K562 (cell line): ENCODE results near the gene INSL3. TPM values are rescaled to one million over a fixed set of nuclear protein-coding genes. Genes with fewer than 3 reads are reported as not detected.

ENCODE experiments used
- CREB3L1 ChIP-seq: fragments of 450-650 bp; IDR thresholded peaks from 2 replicates; pipeline ENCODE4 v1.6.1; 2014; ENCODE audit warnings: low read depth, mild to moderate bottlenecking, moderate library complexity, borderline replicate concordance
- CUX1 ChIP-seq: fragments of 200-800 bp; sonication (Bioruptor generic); IDR thresholded peaks from 2 replicates; pipeline ENCODE4 v1.6.1; 2016; ENCODE audit warnings: missing genetic modification characterization, missing compliant biosample characterization
- EWSR1 ChIP-seq: fragments of 450-650 bp; IDR thresholded peaks from 2 replicates; pipeline ENCODE4 v1.6.1; 2018; ENCODE audit warnings: borderline replicate concordance, mild to moderate bottlenecking, low read depth, moderate library complexity; ENCODE audit not compliant: partially characterized antibody
- FOXP4 ChIP-seq: sonication (generic); formaldehyde crosslinking; IDR thresholded peaks from 2 replicates; pipeline ENCODE4 v1.8.0; 2022; ENCODE audit warnings: mild to moderate bottlenecking, missing genetic modification reagents, borderline replicate concordance
- HMGN3 ChIP-seq: IDR thresholded peaks from 2 replicates; pipeline ENCODE4 v1.6.1; 2011; ENCODE audit warnings: borderline replicate concordance, low read depth, mild to moderate bottlenecking, mixed read lengths, low read length; ENCODE audit not compliant: insufficient read length; ENCODE audit errors: extremely low read depth
- MAFK ChIP-seq: IDR thresholded peaks from 2 replicates; pipeline ENCODE4 v1.6.1; 2011; ENCODE audit warnings: low read length, improper control_type of control experiment
- RBM17 ChIP-seq: fragments of 200-400 bp; formaldehyde crosslinking; IDR thresholded peaks from 2 replicates; pipeline ENCODE4 v1.6.1; 2017; ENCODE audit warnings: low read depth, mild to moderate bottlenecking, low read length, borderline replicate concordance
- ZNF280B ChIP-seq: fragments of 250-450 bp; sonication (Bioruptor Pico); IDR thresholded peaks from 2 replicates; pipeline ENCODE4 v1.5.1; 2021; ENCODE audit warnings: mild to moderate bottlenecking
- ZNF347 ChIP-seq: fragments of 450-650 bp; formaldehyde crosslinking; IDR thresholded peaks from 2 replicates; pipeline ENCODE4 v1.4.0; 2020; ENCODE audit warnings: low read depth, mild to moderate bottlenecking, moderate library complexity
- polyA plus RNA-seq, 8 experiments: library from polyadenylated mRNA; depleted of rRNA in 4 of 8; stranded (reverse) in 5 of 8; unstranded in 3 of 8; fragments of >200 nt; fragmentation: Nextera tagmentation in 2 of 8; fragmentation: Illumina TruSeq in 1 of 8; extraction: Ambion mirVana in 2 of 8; extraction: Trizol in 1 of 8; gene quantifications; 2 replicates each; pipeline versions ENCODE4 v1.2.1 to v1.2.3, GENCODE V29; 2011 to 2014; ENCODE audit warnings: inconsistent platforms in 1 of 8, missing spikeins in 1 of 8
- total RNA-seq, 7 experiments: library from RNA; depleted of rRNA in 6 of 7; stranded (reverse); fragments of >200 nt in 6 of 7; fragmentation: Illumina TruSeq in 2 of 7; extraction: Trizol in 2 of 7; gene quantifications; 2 replicates each; pipeline versions ENCODE4 v1.2.1 to v1.2.3, GENCODE V29; 2011 to 2021; ENCODE audit warnings: low replicate concordance in 1 of 7
- TF ChIP-seq, protein P1 (sequence below), 2 experiments: fragments of 450-650 bp; conservative IDR thresholded peaks; 2 replicates each; pipeline ENCODE4 v1.6.1; 2017; ENCODE audit warnings: mild to moderate bottlenecking in 2 of 2, moderate library complexity in 2 of 2

Gene INSL3
- total and polyA plus RNA-seq, 9 of the 15 experiments (the other 6 are each of a cell fraction or from before 2014, with no cell fraction given): not detected

GRCh38 chr19:17794731-17795494, 26.4 kb downstream of the INSL3 start, which contains the start of gene B3GNT3 (continued):
- TF ChIP-seq CUX1 (CRISPR knock-in tag) (no peak), EWSR1 (no peak), CREB3L1 (no peak), ZNF280B (CRISPR knock-in tag) (no peak), ZNF347 (CRISPR knock-in tag) (no peak), HMGN3 (no peak), FOXP4 (no peak), MAFK (no peak), RBM17 (no peak)
- TF ChIP-seq, protein P1, sequence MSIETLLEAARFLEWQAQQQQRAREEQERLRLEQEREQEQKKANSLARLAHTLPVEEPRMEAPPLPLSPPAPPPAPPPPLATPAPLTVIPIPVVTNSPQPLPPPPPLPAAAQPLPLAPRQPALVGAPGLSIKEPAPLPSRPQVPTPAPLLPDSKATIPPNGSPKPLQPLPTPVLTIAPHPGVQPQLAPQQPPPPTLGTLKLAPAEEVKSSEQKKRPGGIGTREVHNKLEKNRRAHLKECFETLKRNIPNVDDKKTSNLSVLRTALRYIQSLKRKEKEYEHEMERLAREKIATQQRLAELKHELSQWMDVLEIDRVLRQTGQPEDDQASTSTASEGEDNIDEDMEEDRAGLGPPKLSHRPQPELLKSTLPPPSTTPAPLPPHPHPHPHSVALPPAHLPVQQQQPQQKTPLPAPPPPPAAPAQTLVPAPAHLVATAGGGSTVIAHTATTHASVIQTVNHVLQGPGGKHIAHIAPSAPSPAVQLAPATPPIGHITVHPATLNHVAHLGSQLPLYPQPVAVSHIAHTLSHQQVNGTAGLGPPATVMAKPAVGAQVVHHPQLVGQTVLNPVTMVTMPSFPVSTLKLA (conservative IDR thresholded peaks at IDR 0.05): peak; percentile 71 to 79; a peak in 2 of 4 replicates
